HepG2 (cell line): Measurements from ENCODE around the gene NDUFB4. TPM values are rescaled to one million over a fixed set of nuclear protein-coding genes. Genes with fewer than 3 reads are reported as not detected.
"Not testable (repeated sequence)": the region's sequence is repeated elsewhere in the genome, so short reads cannot be mapped to it uniquely, and the experiment has no call there.

Source experiments
- ATAC-seq: fragments of 200-7000 bp; cut with Tn5 transposase; 3 replicates; pipeline ENCODE4 v1.9.1; 2020; ENCODE audit warnings: mild to moderate bottlenecking, moderate library complexity
- BruUV-seq: library from RNA; stranded (reverse); fragments of 400-500 nt; replicated peaks from 2 replicates; lab custom pipeline; 2021; lab: Mats Ljungman, UMichigan
- CTCF ChIA-PET: fragments of 300-600 bp; formaldehyde crosslinking; extraction: SDS; loops from one replicate; lab custom pipeline; 2021; ENCODE audit warnings: low total read pairs, inconsistent platforms, low intra/inter-chr PET ratio; lab: Yijun Ruan, JAX
- POLR2A ChIA-PET: fragments of 350-600 bp; sonication (Branson Sonifier 250); formaldehyde crosslinking; loops from one replicate; lab custom pipeline; 2020; ENCODE audit warnings: antibody characterized with exemption, inconsistent platforms; lab: Yijun Ruan, JAX
- DNase-seq: peaks from one replicate; pipeline ENCODE4 v3.0.0-alpha.2; 2015; ENCODE audit warnings: low spot score
- FAIRE-seq: peaks from 3 replicates; lab custom pipeline; 2011; peaks lifted over from hg19 to GRCh38; lab: Jason Lieb, UNC
- H2AFZ ChIP-seq: one replicate; pipeline ENCODE4 v1.6.1; 2011; ENCODE audit warnings: low read length, inconsistent platforms
- H3K27ac ChIP-seq: fragments of 300-600 bp; 3 replicates; pipeline ENCODE4 v1.8.0; 2011; ENCODE audit warnings: mixed run types, mild to moderate bottlenecking, mixed read lengths, low read length, inconsistent platforms; ENCODE audit not compliant: insufficient read depth; ENCODE audit errors: extremely low read length
- H3K27me3 ChIP-seq, 2 experiments: fragments of 200-600 bp in 1 of 2; 2 replicates in 1 of 2; 3 replicates in 1 of 2; pipeline versions ENCODE4 v1.6.0 to v1.8.0; 2011; ENCODE audit warnings: low read length in 2 of 2, mild to moderate bottlenecking in 2 of 2, moderate library complexity in 2 of 2, inconsistent platforms in 1 of 2; ENCODE audit not compliant: insufficient read depth in 2 of 2, control insufficient read depth in 1 of 2
- H3K36me3 ChIP-seq, 2 experiments: fragments of 200-600 bp in 1 of 2; replicated peaks in 1 of 2; 2 replicates in 1 of 2; 3 replicates in 1 of 2; pipeline versions ENCODE4 v1.5.1 to v1.8.0; 2011; ENCODE audit warnings: low read length in 2 of 2, inconsistent platforms in 1 of 2; ENCODE audit not compliant: insufficient read depth in 2 of 2, control insufficient read depth in 1 of 2
- H3K4me1 ChIP-seq: 2 replicates; pipeline ENCODE4 v1.5.1; 2012; ENCODE audit warnings: low read length, inconsistent platforms; ENCODE audit not compliant: insufficient read depth
- H3K4me2 ChIP-seq: 2 replicates; pipeline ENCODE4 v1.6.0; 2011; ENCODE audit warnings: low read depth, low read length, inconsistent platforms
- H3K4me3 ChIP-seq, 3 experiments: fragments of 200-600 bp in 1 of 3; sonication (generic), shearing (Covaris generic) in 1 of 3; replicated peaks in 1 of 3; 2 replicates each; pipeline ENCODE4 v1.5.1; 2011 to 2016; ENCODE audit warnings: low read length in 3 of 3, inconsistent platforms in 2 of 3, low read depth in 2 of 3, mild to moderate bottlenecking in 2 of 3, control low read depth in 1 of 3, mixed read lengths in 1 of 3; ENCODE audit not compliant: insufficient read depth in 1 of 3
- H3K79me2 ChIP-seq: one replicate; pipeline ENCODE4 v1.6.1; 2011; ENCODE audit warnings: low read length, inconsistent platforms; ENCODE audit not compliant: insufficient read depth
- H3K9ac ChIP-seq: 2 replicates; pipeline ENCODE4 v1.6.0; 2011; ENCODE audit warnings: mild to moderate bottlenecking, low read depth, low read length, inconsistent platforms; ENCODE audit not compliant: insufficient read depth
- H3K9me3 ChIP-seq: 2 replicates; pipeline ENCODE4 v1.5.1; 2012; ENCODE audit warnings: mild to moderate bottlenecking, low read length
- H4K20me1 ChIP-seq: 2 replicates; pipeline ENCODE4 v1.6.0; 2011; ENCODE audit warnings: inconsistent platforms, mild to moderate bottlenecking, low read length, moderate library complexity; ENCODE audit not compliant: insufficient read depth
- ATM ChIP-seq: fragments of 450-650 bp; IDR thresholded peaks from 2 replicates; pipeline ENCODE4 v1.7.1; 2017; ENCODE audit warnings: mild to moderate bottlenecking, borderline replicate concordance
- BRD4 ChIP-seq: sonication (generic); formaldehyde crosslinking; IDR thresholded peaks from 2 replicates; pipeline ENCODE4 v1.4.0; 2020; ENCODE audit warnings: missing genetic modification reagents
- MEIS2 ChIP-seq: sonication (generic); formaldehyde crosslinking; IDR thresholded peaks from 2 replicates; pipeline ENCODE4 v1.9.0; 2021; ENCODE audit warnings: mild to moderate bottlenecking, missing genetic modification reagents
- RAD51 ChIP-seq: fragments of 450-650 bp; IDR thresholded peaks from 2 replicates; pipeline ENCODE4 v1.6.1; 2016; ENCODE audit warnings: borderline replicate concordance
- ZMAT5 ChIP-seq: sonication (generic); formaldehyde crosslinking; IDR thresholded peaks from 2 replicates; pipeline ENCODE4 v1.5.0; 2020; ENCODE audit warnings: mild to moderate bottlenecking, low read depth, missing genetic modification reagents, borderline replicate concordance
- WGBS: methylation state at CpG from one replicate; pipeline ENCODE4 v1.1.6; 2017; ENCODE audit warnings: low lambda C conversion rate; 5-methylcytosine and 5-hydroxymethylcytosine counted together
- in situ Hi-C: cut with HindIII; loops from 2 replicates; pipeline ENCODE4 v1.10.0; 2017; ENCODE audit warnings: low pct_unique_long_range_greater_than_20kb; ENCODE audit not compliant: extremely low pct_ligation_motif_present
- intact Hi-C: fragments of 100-400 bp; cut with micrococcal nuclease; formaldehyde crosslinking; loops from one replicate; pipeline ENCODE4 v1.10.0; 2022; ENCODE audit not compliant: unreplicated experiment
- polyA plus RNA-seq, 8 experiments: library from polyadenylated mRNA; depleted of rRNA in 3 of 8; stranded (reverse) in 7 of 8; unstranded in 1 of 8; fragments of >200 nt; fragmentation: Illumina TruSeq in 4 of 8; extraction: Trizol in 4 of 8; gene quantifications; 2 replicates each; pipeline versions ENCODE4 v1.2.1 to v1.2.3, GENCODE V29; 2011 to 2016; ENCODE audit warnings: low read depth in 4 of 8, missing spikeins in 1 of 8, mixed read lengths in 1 of 8; ENCODE audit not compliant: insufficient read depth in 1 of 8
- total RNA-seq, 5 experiments: library from RNA; depleted of rRNA; stranded (reverse); fragments of >200 nt; fragmentation: Illumina TruSeq; extraction: Trizol; gene quantifications; 2 replicates each; pipeline ENCODE4 v1.2.3, GENCODE V29; 2016; ENCODE audit warnings: low read depth in 1 of 5
- TF ChIP-seq, protein P1 (sequence below): sonication (generic); formaldehyde crosslinking; IDR thresholded peaks from 2 replicates; pipeline ENCODE4 v1.8.0; 2022; ENCODE audit warnings: missing genetic modification reagents, mild to moderate bottlenecking, borderline replicate concordance
- TF ChIP-seq, protein P2 (sequence below): sonication (generic); IDR thresholded peaks from 2 replicates; pipeline ENCODE4 v1.6.1; 2016; ENCODE audit warnings: low read depth, borderline replicate concordance
- TF ChIP-seq, protein P3 (sequence below): sonication (generic); formaldehyde crosslinking; IDR thresholded peaks from 2 replicates; pipeline ENCODE4 v1.4.0; 2020; ENCODE audit warnings: missing genetic modification reagents

Gene NDUFB4
- total and polyA plus RNA-seq, 2 of the 13 experiments (the other 11 are each of a cell fraction or from before 2014, with no cell fraction given) = 115 to 116 TPM

GRCh38 chr3:120615847-120616609 is 19.9 kb downstream of the NDUFB4 start (continued):
- TF ChIP-seq ZMAT5 (CRISPR knock-in tag) (no peak), BRD4 (CRISPR knock-in tag) (no peak), RAD51 (no peak), MEIS2 (CRISPR knock-in tag) (no peak), ATM (no peak)
- TF ChIP-seq, protein P1, sequence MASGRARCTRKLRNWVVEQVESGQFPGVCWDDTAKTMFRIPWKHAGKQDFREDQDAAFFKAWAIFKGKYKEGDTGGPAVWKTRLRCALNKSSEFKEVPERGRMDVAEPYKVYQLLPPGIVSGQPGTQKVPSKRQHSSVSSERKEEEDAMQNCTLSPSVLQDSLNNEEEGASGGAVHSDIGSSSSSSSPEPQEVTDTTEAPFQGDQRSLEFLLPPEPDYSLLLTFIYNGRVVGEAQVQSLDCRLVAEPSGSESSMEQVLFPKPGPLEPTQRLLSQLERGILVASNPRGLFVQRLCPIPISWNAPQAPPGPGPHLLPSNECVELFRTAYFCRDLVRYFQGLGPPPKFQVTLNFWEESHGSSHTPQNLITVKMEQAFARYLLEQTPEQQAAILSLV (CRISPR knock-in tag) = no peak
- TF ChIP-seq, protein P2, sequence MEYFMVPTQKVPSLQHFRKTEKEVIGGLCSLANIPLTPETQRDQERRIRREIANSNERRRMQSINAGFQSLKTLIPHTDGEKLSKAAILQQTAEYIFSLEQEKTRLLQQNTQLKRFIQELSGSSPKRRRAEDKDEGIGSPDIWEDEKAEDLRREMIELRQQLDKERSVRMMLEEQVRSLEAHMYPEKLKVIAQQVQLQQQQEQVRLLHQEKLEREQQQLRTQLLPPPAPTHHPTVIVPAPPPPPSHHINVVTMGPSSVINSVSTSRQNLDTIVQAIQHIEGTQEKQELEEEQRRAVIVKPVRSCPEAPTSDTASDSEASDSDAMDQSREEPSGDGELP = no peak
- TF ChIP-seq, protein P3, sequence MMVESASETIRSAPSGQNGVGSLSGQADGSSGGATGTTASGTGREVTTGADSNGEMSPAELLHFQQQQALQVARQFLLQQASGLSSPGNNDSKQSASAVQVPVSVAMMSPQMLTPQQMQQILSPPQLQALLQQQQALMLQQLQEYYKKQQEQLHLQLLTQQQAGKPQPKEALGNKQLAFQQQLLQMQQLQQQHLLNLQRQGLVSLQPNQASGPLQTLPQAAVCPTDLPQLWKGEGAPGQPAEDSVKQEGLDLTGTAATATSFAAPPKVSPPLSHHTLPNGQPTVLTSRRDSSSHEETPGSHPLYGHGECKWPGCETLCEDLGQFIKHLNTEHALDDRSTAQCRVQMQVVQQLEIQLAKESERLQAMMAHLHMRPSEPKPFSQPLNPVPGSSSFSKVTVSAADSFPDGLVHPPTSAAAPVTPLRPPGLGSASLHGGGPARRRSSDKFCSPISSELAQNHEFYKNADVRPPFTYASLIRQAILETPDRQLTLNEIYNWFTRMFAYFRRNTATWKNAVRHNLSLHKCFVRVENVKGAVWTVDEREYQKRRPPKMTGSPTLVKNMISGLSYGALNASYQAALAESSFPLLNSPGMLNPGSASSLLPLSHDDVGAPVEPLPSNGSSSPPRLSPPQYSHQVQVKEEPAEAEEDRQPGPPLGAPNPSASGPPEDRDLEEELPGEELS = no peak

DNA sequence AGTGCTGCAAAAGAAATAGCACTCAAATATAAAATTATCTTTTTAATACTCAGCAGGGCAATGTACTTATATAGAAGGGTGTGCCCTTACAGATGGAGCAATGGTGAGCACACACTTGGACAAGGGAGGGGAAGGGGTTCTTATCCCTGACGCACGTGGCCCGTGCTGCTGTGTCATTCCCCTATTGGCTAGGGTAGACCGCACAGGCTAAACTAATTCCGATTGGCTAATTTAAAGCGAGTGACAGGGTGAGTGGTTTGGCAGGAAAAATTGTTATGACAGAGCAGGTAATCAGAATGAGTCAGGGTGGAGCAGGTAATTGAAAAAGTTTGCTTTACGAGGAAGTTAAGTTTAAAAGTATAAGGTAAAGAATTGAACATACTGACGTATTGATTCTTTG is 20.6 kb downstream of the NDUFB4 start:
- FAIRE-seq, H3K27ac ChIP-seq, H3K4me2 ChIP-seq, CTCF ChIA-PET, BruUV-seq, H3K36me3 ChIP-seq, POLR2A ChIA-PET, DNase-seq, in situ Hi-C loops, intact Hi-C loops, H2AFZ ChIP-seq, H3K9ac ChIP-seq, H3K79me2 ChIP-seq, H4K20me1 ChIP-seq, ATAC-seq, H3K9me3 ChIP-seq, H3K4me1 ChIP-seq, H3K27me3 ChIP-seq, H3K4me3 ChIP-seq: not testable (repeated sequence)
- 82% methylated on average over 8 of the region's 8 CpGs for WGBS
